GM19099 (cell line): ENCODE measurements around the gene EXT2.

Experiments used
- POLR2A ChIP-seq: IDR thresholded peaks from 3 replicates; pipeline ENCODE4 v1.6.1; 2011; ENCODE audit warnings: low read depth; ENCODE audit not compliant: insufficient read length; ENCODE audit errors: extremely low read depth

The EXT2 gene

GRCh38 chr11:44104481-44105294 lies 9.2 kb downstream of the EXT2 start:
- no peak for TF ChIP-seq POLR2A

GRCh38 chr11:44108260-44108659 lies 12.8 kb downstream of the EXT2 start:
- no peak for TF ChIP-seq POLR2A

- no peak for TF ChIP-seq POLR2A
Measured at GRCh38 chr11:44110231-44110679, 14.8 kb downstream of the EXT2 start.

GRCh38 chr11:44112091-44112821 lies 16.8 kb downstream of the EXT2 start:
- TF ChIP-seq POLR2A: no peak

GRCh38 chr11:44113018-44113417 lies 17.5 kb downstream of the EXT2 start:
- TF ChIP-seq POLR2A: no peak

- TF ChIP-seq POLR2A: no peak
Measured at GRCh38 chr11:44113572-44113971, 18.1 kb downstream of the EXT2 start.

GRCh38 chr11:44116234-44116830 lies 20.9 kb downstream of the EXT2 start:
- TF ChIP-seq POLR2A: no peak

- TF ChIP-seq POLR2A: no peak
Measured at GRCh38 chr11:44120169-44120568, 24.7 kb downstream of the EXT2 start.

GRCh38 chr11:44125598-44125997 lies 30.1 kb downstream of the EXT2 start:
- TF ChIP-seq POLR2A: no peak

- no peak for TF ChIP-seq POLR2A
Measured at GRCh38 chr11:44126304-44126703, 30.8 kb downstream of the EXT2 start.

- no peak for TF ChIP-seq POLR2A
Measured at GRCh38 chr11:44127130-44127529, 31.7 kb downstream of the EXT2 start.

- no peak for TF ChIP-seq POLR2A
Measured at GRCh38 chr11:44128729-44129128, 33.3 kb downstream of the EXT2 start.

GRCh38 chr11:44130751-44131150 lies 35.3 kb downstream of the EXT2 start:
- no peak for TF ChIP-seq POLR2A

GRCh38 chr11:44133335-44133946 lies 38.0 kb downstream of the EXT2 start:
- TF ChIP-seq POLR2A: no peak

GRCh38 chr11:44134625-44135024 lies 39.1 kb downstream of the EXT2 start:
- no peak for TF ChIP-seq POLR2A
